Endothelial cell of umbilical vein (primary cell): ENCODE data around the gene SYNGAP1.

Experiments used
- GATA2 ChIP-seq: IDR thresholded peaks from 2 replicates; pipeline ENCODE4 v1.7.0; 2011; ENCODE audit warnings: low read depth, mild to moderate bottlenecking, moderate library complexity, mixed read lengths, low read length; ENCODE audit not compliant: insufficient read length, insufficient read depth
- POLR2A ChIP-seq: IDR thresholded peaks from 2 replicates; pipeline ENCODE4 v1.6.1; 2012; ENCODE audit warnings: low read depth, mild to moderate bottlenecking, control low read depth, low read length
- POLR2AphosphoS5 ChIP-seq: IDR thresholded peaks from 2 replicates; pipeline ENCODE4 v1.6.1; 2012; ENCODE audit warnings: low read depth, mild to moderate bottlenecking, control low read depth, low read length, moderate library complexity; ENCODE audit not compliant: insufficient read depth
- TF ChIP-seq, protein P1 (sequence below), 2 donors: IDR thresholded peaks; 1 replicate in 1 of 2; 2 replicates in 1 of 2; pipeline ENCODE4 v1.5.1; 2011; ENCODE audit warnings: low read length in 2 of 2, mild to moderate bottlenecking in 2 of 2, moderate library complexity in 2 of 2, control low read depth in 1 of 2, inconsistent platforms in 1 of 2, low read depth in 1 of 2; ENCODE audit not compliant: insufficient read depth in 1 of 2; ENCODE audit errors: extremely low read depth in 1 of 2
- TF ChIP-seq, protein P2 (sequence below): IDR thresholded peaks from 2 replicates; pipeline ENCODE4 v1.6.1; 2011; ENCODE audit not compliant: insufficient read depth, insufficient read length

DNA sequence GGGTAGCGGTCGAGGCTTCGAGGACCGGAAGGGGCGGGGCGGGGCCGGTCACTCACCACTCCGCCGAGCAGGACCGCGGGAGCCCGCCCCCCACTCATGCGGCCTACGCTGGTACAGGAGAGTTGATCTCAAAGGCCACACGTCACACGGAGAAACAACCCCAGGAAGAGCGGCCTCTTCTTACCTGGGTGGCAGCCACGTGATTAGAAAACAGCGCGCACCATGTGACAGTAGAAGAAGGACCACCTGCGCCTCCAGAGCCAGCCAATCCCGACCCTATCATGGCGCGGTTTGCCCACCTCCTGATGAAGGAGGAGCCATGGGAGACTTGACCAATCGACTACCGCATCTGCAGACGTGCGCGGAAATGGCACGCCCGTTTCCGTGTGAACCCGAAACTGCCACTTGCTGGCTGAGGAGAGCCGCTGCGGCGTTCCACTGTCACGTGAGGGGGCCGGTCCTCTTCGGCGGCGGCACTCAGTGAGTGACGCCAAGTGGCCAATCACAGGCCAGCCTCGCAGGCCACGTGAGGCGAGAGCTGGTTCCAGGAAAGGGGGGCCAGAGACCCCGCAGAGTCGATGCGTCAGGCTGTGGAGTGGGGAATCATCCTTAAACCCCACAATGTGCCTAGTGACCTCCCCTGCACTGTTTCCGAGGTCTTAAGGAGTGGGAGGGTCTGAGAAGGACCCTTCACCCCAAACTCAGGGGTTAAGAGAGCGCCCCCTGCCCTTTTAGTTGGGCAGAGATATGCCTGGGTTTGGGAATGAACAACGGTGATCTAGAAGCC is 1.8 kb upstream of the SYNGAP1 start, which contains the start of gene CUTA:
- TF ChIP-seq POLR2A (peak; percentile 80), POLR2AphosphoS5 (peak; percentile 67), GATA2 (no peak)
- TF ChIP-seq, protein P1, sequence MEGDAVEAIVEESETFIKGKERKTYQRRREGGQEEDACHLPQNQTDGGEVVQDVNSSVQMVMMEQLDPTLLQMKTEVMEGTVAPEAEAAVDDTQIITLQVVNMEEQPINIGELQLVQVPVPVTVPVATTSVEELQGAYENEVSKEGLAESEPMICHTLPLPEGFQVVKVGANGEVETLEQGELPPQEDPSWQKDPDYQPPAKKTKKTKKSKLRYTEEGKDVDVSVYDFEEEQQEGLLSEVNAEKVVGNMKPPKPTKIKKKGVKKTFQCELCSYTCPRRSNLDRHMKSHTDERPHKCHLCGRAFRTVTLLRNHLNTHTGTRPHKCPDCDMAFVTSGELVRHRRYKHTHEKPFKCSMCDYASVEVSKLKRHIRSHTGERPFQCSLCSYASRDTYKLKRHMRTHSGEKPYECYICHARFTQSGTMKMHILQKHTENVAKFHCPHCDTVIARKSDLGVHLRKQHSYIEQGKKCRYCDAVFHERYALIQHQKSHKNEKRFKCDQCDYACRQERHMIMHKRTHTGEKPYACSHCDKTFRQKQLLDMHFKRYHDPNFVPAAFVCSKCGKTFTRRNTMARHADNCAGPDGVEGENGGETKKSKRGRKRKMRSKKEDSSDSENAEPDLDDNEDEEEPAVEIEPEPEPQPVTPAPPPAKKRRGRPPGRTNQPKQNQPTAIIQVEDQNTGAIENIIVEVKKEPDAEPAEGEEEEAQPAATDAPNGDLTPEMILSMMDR (IDR thresholded peaks at IDR 0.05; ENCODE audit: extremely low read depth in 1 of 2, insufficient read depth in 1 of 2, low read depth in 1 of 2, low read length in 2 of 2) = peak in 1 of 2 donors; percentile 18
- TF ChIP-seq, protein P2, sequence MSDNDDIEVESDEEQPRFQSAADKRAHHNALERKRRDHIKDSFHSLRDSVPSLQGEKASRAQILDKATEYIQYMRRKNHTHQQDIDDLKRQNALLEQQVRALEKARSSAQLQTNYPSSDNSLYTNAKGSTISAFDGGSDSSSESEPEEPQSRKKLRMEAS = peak; percentile 99
